GM12872 (cell line): ENCODE data around the gene ZNF783.

ENCODE experiments used
- CTCF ChIP-seq: IDR thresholded peaks from 3 replicates; pipeline ENCODE4 v1.5.1; 2011; ENCODE audit warnings: low read depth, mild to moderate bottlenecking, low read length, moderate library complexity; ENCODE audit not compliant: insufficient read depth

ZNF783 gene

GRCh38 chr7:149293338-149293737 lies 31.3 kb downstream of the ZNF783 start:
- TF ChIP-seq CTCF = no peak

GRCh38 chr7:149293946-149294633 lies 32.1 kb downstream of the ZNF783 start:
- no peak for TF ChIP-seq CTCF

- TF ChIP-seq CTCF = no peak
Observed at GRCh38 chr7:149294634-149295480, 32.9 kb downstream of the ZNF783 start.

- TF ChIP-seq CTCF = no peak
Observed at GRCh38 chr7:149295481-149295850, 33.5 kb downstream of the ZNF783 start.

GRCh38 chr7:149296368-149296767 lies 34.4 kb downstream of the ZNF783 start:
- TF ChIP-seq CTCF = no peak

GRCh38 chr7:149297034-149297755 lies 35.2 kb downstream of the ZNF783 start:
- TF ChIP-seq CTCF = no peak

GRCh38 chr7:149300620-149301285 lies 38.8 kb downstream of the ZNF783 start:
- no peak for TF ChIP-seq CTCF
